HG03039 (cell line): ENCODE data around the gene C1QA.

Source experiments
- ATAC-seq: cut with Tn5 transposase; IDR thresholded peaks from one replicate; pipeline ENCODE4 v1.9.1; 2021; ENCODE audit warnings: mild to moderate bottlenecking, moderate library complexity; ENCODE audit not compliant: unreplicated experiment

C1QA gene, protein sequence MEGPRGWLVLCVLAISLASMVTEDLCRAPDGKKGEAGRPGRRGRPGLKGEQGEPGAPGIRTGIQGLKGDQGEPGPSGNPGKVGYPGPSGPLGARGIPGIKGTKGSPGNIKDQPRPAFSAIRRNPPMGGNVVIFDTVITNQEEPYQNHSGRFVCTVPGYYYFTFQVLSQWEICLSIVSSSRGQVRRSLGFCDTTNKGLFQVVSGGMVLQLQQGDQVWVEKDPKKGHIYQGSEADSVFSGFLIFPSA

GRCh38 chr1:22636353-22636752 lies at the start of gene C1QA:
TSS of gene C1QA (plus strand) at chr1:22636628. CDS start at chr1:22637617, 989 bp downstream.
- no peak for ATAC-seq

DNA sequence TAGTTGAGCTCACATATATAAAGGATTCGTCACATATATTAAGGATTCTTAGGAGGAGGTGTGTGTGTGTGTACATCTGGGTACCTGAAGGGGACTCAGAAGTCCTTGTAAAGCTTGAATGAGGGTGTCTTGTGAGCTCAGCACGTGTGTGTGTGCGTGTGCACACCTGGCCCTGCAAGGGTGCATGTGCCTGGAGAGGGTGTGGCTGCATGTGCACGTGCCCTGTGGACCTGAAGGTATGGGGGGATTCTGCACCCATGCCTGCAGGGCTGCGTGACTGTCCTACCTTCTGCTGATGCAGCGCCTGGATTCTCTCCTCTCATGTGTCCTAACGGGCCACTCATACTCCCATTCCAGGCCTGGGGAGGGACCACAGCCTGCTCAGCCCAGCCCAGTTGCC lies 49.2 kb upstream of the C1QA start:
- no peak for ATAC-seq

DNA sequence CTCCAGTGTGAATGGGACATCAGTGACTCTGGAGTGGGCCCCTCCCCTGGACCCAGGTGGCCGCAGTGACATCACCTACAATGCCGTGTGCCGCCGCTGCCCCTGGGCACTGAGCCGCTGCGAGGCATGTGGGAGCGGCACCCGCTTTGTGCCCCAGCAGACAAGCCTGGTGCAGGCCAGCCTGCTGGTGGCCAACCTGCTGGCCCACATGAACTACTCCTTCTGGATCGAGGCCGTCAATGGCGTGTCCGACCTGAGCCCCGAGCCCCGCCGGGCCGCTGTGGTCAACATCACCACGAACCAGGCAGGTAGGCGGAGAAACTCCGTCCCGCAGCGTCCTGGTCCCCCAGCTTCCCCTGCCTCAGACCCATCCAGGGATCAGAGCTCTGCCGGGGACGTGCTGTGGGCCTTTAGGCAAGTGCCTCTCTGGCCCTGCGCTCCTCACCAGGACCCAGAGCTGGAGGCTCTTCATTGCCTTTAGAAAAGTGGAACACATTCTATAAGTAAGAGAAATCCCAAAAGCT lies 47.5 kb upstream of the C1QA start:
- ATAC-seq = no peak

DNA sequence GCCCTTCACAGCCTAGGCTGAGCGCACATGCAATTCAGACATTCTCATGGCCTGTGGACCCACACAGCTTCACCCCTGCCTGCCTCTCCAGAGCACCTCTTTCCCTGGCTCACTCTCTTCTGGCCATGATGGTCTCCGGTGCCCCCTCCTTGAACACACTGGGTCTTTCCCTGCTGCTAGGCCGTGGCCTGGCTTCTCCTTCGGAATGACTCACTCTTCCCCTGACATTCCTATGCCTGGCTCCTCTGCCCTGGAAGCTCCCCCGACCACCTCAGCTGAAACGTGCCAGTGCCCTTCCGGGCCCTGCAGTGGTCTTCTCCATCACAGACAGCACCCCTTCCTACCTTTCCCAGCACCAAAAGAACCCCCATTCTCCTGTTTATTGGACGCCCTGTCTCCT lies 44.9 kb upstream of the C1QA start:
- no peak for ATAC-seq

DNA sequence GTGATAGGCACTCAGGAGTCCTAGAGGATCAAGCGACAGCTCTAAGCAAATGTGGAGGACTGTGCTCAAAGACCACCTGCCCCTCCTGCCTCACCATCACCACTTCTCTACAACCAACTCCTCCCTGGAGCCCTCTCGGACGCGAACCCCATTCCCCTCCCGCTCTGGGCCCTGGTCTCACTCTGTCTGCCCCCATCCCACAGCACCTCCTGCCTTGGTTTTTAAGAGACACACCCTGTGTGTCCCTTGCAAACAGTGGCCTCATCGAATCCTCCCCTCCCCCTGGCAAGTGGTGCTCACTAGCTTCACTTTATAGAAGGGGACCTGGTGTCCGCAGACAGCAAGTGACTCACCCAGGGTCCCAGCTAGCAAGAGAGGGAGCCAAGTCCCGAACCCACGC lies 44.4 kb upstream of the C1QA start:
- ATAC-seq = no peak

DNA sequence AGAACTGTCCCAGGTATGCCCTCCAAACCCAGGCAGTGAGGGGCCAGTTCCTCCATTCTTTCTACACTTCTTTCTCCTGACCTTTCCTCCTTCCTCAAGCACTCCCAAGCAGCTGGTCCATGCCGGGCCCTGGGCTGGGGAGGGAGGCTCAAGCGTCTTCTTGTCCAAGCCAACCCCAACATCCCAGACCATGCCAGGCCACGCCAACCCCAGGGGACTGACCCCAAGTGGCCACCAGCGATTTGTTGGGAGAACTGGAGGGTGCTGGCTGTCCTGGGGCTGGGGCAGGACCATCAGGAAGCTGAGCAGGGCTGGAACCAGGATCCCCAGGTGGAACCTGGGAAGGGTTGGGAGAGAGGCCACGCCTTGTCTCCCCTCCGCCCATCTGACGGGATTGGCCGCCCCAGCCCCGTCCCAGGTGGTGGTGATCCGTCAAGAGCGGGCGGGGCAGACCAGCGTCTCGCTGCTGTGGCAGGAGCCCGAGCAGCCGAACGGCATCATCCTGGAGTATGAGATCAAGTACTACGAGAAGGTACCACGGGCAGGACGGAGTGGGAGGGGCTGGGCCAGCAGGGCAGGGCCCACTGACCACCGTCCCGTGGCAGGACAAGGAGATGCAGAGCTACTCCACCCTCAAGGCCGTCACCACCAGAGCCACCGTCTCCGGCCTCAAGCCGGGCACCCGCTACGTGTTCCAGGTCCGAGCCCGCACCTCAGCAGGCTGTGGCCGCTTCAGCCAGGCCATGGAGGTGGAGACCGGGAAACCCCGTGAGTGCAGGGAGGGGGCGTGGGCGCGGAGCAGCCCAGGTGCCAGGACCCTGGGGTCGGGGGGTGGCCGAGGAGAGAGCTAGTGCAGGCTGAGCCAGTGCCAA lies 43.3 kb upstream of the C1QA start:
- no peak for ATAC-seq

DNA sequence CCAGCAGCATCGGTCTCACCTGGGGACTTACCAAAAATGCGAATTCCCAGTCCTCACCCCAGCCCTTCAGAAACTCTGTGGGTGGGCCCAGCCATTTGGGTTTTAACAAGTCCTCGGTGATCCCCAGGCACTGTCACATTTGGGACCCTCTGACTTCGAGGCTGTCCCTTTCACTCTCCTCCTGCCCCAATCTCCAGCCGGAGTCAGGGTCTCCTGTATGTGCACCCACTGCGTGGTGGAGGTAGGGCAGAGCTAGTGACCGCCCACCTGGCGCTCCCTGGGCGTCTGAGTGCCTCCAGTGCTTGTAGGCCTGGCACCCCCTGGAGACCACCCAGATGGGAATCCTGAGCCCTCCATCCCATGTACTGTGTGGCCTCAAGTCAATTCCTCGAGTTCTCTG lies 42.0 kb upstream of the C1QA start:
- no peak for ATAC-seq

DNA sequence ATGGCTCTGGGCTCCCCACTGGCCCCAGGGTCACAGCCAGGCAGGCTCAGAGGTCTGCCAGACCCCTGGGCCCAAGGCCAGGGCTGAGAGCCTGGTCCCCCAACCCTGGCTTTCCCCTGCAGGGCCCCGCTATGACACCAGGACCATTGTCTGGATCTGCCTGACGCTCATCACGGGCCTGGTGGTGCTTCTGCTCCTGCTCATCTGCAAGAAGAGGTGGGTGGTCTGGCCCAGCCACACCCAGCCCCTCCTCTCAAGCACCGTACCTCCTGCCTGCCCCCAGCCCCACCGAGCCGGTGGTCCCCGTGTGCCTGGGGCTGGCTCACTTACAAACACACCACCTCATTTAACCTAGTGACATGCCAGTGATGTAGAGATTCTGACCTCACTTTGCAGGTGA lies 41.3 kb upstream of the C1QA start:
- no peak for ATAC-seq

- ATAC-seq = no peak
Measured at GRCh38 chr1:22597301-22597965, 39.0 kb upstream of the C1QA start.

DNA sequence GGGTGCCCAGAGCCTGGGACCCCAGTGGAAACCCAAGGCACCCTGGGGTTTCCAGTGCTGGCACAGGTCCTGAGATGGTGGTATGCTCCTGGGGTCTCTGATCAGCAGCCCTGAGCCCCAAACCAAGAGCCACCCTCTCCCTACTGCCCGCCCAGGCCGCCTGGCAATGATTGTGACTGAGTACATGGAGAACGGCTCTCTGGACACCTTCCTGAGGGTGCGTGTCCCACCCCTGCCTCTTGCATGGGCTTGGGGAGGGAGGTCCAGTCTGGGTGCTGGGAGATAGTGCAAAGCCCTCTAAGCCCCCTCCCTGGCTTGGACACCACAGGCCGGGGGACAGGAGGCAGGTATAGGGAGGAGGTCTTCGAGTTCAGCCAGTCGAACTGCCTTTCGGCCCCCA lies 38.4 kb upstream of the C1QA start:
- ATAC-seq = no peak

DNA sequence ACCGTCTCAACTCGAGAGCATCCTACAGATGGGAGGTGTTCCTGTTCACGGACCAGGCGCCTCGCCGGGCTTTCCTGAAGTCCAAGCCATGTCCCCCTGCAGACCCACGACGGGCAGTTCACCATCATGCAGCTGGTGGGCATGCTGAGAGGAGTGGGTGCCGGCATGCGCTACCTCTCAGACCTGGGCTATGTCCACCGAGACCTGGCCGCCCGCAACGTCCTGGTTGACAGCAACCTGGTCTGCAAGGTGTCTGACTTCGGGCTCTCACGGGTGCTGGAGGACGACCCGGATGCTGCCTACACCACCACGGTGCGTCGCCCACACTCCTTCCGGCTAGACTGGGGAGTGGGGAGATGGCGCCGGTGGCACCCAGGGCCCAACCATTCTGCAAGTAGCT lies 37.7 kb upstream of the C1QA start:
- ATAC-seq = no peak

- ATAC-seq = no peak
Measured at GRCh38 chr1:22600071-22600816, 36.2 kb upstream of the C1QA start.

- ATAC-seq = no peak
Measured at GRCh38 chr1:22600817-22601605, 35.4 kb upstream of the C1QA start.

DNA sequence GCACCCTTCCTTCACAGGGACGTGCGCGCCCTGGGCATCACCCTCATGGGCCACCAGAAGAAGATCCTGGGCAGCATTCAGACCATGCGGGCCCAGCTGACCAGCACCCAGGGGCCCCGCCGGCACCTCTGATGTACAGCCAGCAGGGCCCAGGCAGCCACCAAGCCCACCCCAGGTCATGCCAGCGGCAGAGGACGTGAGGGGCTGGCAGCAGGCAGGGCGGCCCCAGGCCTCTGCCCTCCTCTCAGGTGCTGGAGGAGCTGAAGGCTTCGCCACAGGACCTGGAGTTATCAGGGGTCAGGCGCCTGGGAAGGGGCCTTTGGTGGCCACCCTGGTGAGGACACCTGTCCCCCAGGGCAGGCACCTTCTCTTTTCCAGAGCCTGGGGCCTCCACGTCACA lies 34.8 kb upstream of the C1QA start:
- no peak for ATAC-seq

GRCh38 chr1:22602060-22602740 lies 34.2 kb upstream of the C1QA start:
- no peak for ATAC-seq

GRCh38 chr1:22606161-22606560 lies 30.3 kb upstream of the C1QA start:
- no peak for ATAC-seq

- ATAC-seq = no peak
Measured at GRCh38 chr1:22607154-22607553, 29.3 kb upstream of the C1QA start.

DNA sequence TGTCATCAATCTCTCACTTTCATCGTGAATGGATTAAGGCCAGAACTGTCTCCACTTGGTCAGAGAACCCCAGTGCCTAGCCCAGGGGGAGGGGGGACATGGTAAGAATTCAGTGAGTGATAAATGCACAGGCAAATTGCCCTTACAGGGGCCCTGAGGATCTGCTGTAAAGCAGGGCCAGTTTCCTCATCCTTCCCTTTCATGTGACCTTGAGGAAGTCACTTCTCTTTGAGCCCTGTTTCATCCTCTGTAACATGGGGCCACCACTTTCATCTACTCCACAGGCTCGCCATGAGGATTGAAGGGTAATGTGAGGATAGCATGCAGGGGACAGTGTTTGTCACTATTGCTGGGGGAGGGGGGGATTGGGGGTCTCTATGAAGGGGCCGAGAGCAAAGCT lies 28.1 kb upstream of the C1QA start:
- no peak for ATAC-seq

DNA sequence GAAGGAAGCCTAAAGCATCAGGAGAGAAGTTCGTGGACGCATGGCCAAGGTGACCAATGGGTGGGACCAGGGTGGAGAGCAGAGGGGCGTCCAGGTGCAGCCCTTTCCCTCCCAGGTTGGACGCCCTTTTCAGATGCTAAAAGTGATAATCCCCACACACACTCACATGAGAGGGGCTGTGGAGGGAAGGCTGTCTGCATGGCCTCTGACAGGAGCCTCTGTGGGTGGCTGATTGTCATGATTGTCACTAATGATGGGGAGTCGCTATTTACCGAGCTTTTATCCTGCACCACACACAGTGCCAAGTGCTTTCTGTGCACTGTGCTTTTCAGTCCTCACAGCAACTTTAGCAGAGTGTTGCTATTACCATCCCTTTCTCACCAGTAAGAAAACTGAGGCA lies 27.1 kb upstream of the C1QA start:
- no peak for ATAC-seq

- ATAC-seq = no peak
Measured at GRCh38 chr1:22611530-22611947, 24.9 kb upstream of the C1QA start.
